KMS-11 (cell line): ENCODE data around the gene TNN.

Source experiments
- H2AFZ ChIP-seq: fragments of 200-600 bp; sonication (generic); 2 replicates; pipeline ENCODE4 v1.6.1; 2016; ENCODE audit warnings: antibody characterized with exemption, mixed run types, low read depth
- H3K27ac ChIP-seq: fragments of 200-600 bp; sonication (generic); 2 replicates; pipeline ENCODE4 v1.6.1; 2016; ENCODE audit warnings: mild to moderate bottlenecking, mixed run types
- H3K27me3 ChIP-seq: fragments of 200-600 bp; sonication (generic); 2 replicates; pipeline ENCODE4 v1.6.1; 2017; ENCODE audit warnings: mild to moderate bottlenecking, low read depth, mixed run types, moderate library complexity; ENCODE audit not compliant: insufficient read depth
- H3K36me3 ChIP-seq: fragments of 200-600 bp; sonication (generic); 2 replicates; pipeline ENCODE4 v1.6.1; 2017; ENCODE audit warnings: mild to moderate bottlenecking, mixed run types; ENCODE audit not compliant: insufficient read depth
- H3K4me1 ChIP-seq: fragments of 200-600 bp; sonication (generic); 2 replicates; pipeline ENCODE4 v1.6.1; 2016; ENCODE audit warnings: mild to moderate bottlenecking, low read depth, mixed run types; ENCODE audit not compliant: poor library complexity, severe bottlenecking
- H3K4me2 ChIP-seq: fragments of 200-600 bp; sonication (generic); 2 replicates; pipeline ENCODE4 v1.7.0; 2016; ENCODE audit warnings: mild to moderate bottlenecking, mixed run types
- H3K4me3 ChIP-seq: fragments of 200-600 bp; sonication (generic); IDR thresholded peaks from 2 replicates; pipeline ENCODE4 v1.6.1; 2017; ENCODE audit warnings: low read depth, low read length, mixed read lengths; ENCODE audit not compliant: insufficient read depth
- H3K79me2 ChIP-seq: fragments of 200-600 bp; sonication (generic); 2 replicates; pipeline ENCODE4 v1.6.1; 2016; ENCODE audit warnings: low read depth, mixed run types; ENCODE audit not compliant: insufficient read depth
- H3K9ac ChIP-seq: fragments of 200-600 bp; sonication (generic); 2 replicates; pipeline ENCODE4 v1.6.1; 2016; ENCODE audit warnings: mild to moderate bottlenecking, mixed run types
- H4K20me1 ChIP-seq: fragments of 200-600 bp; sonication (generic); 2 replicates; pipeline ENCODE4 v1.6.1; 2016; ENCODE audit warnings: mild to moderate bottlenecking, mixed run types; ENCODE audit not compliant: insufficient read depth
- CTCF ChIP-seq: fragments of 200-600 bp; sonication (generic); conservative IDR thresholded peaks from 2 replicates; pipeline ENCODE4 v1.6.1; 2017; ENCODE audit warnings: low read depth, mild to moderate bottlenecking, antibody characterized with exemption, low read length, moderate library complexity, mixed read lengths

Gene TNN

GRCh38 chr1:175088525-175088951 lies 20.9 kb downstream of the TNN start:
- TF ChIP-seq CTCF = no peak
- no peaks in the 10 kb centered on the region for H3K27me3 ChIP-seq
- no peaks in the 10 kb centered on the region for H3K79me2 ChIP-seq
- no peak overlapping the region for H3K9ac ChIP-seq
- no peak overlapping the region for H3K4me2 ChIP-seq
- H4K20me1 ChIP-seq = no peaks in the 10 kb centered on the region
- no peak overlapping the region for H2AFZ ChIP-seq
- H3K4me3 ChIP-seq = no peak overlapping the region
- H3K27ac ChIP-seq = no peak overlapping the region
- no peaks in the 10 kb centered on the region for H3K36me3 ChIP-seq
- H3K4me1 ChIP-seq = no peaks in the 10 kb centered on the region

GRCh38 chr1:175089136-175089718 lies 21.6 kb downstream of the TNN start:
- no peaks in the 10 kb centered on the region for H3K36me3 ChIP-seq
- H3K27me3 ChIP-seq = no peaks in the 10 kb centered on the region
- no peaks in the 10 kb centered on the region for H3K79me2 ChIP-seq
- no peak overlapping the region for H3K4me3 ChIP-seq
- H3K9ac ChIP-seq = no peak overlapping the region
- no peak overlapping the region for H3K4me2 ChIP-seq
- H3K4me1 ChIP-seq = no peaks in the 10 kb centered on the region
- no peak overlapping the region for H2AFZ ChIP-seq
- H4K20me1 ChIP-seq = no peaks in the 10 kb centered on the region
- no peak for TF ChIP-seq CTCF
- H3K27ac ChIP-seq = no peak overlapping the region

GRCh38 chr1:175090780-175091179 lies 23.1 kb downstream of the TNN start:
- Histone ChIP-seq H3K9ac (no peak overlapping the region), H2AFZ (no peak overlapping the region), H3K36me3 (no peaks in the 10 kb centered on the region), H3K27ac (no peak overlapping the region), H3K4me1 (no peaks in the 10 kb centered on the region), H3K27me3 (no peaks in the 10 kb centered on the region), H4K20me1 (no peaks in the 10 kb centered on the region), H3K4me3 (no peak overlapping the region), H3K79me2 (no peaks in the 10 kb centered on the region), H3K4me2 (no peak overlapping the region)
- TF ChIP-seq CTCF = no peak

- Histone ChIP-seq H3K4me2 (no peak overlapping the region), H3K27me3 (no peaks in the 10 kb centered on the region), H3K27ac (no peak overlapping the region), H3K36me3 (no peaks in the 10 kb centered on the region), H3K79me2 (no peaks in the 10 kb centered on the region), H3K4me3 (no peak overlapping the region), H2AFZ (no peak overlapping the region), H4K20me1 (no peaks in the 10 kb centered on the region), H3K9ac (no peak overlapping the region), H3K4me1 (no peaks in the 10 kb centered on the region)
- TF ChIP-seq CTCF = no peak
Measured at GRCh38 chr1:175094626-175095025, 27.0 kb downstream of the TNN start.
